Activated T-cell treated with anti-CD3 and anti-CD28 coated beads for 24 hours (primary cell): ENCODE results near the gene ZNF660.
A peak's percentile ranks its signal among the peaks of the same experiment; 100 is the strongest.
"Not testable (repeated sequence)": the region's sequence is repeated elsewhere in the genome, so short reads cannot be mapped to it uniquely, and the experiment has no call there.

Experiments
- DNase-seq: peaks from one replicate; pipeline ENCODE4 v3.0.0-alpha.2; 2020; ENCODE audit warnings: low read depth

Gene ZNF660

GRCh38 chr3:44584646-44585501 is at the start of gene ZNF660:
Gene ZNF660 (plus strand): TSS chr3:44584964. CDS start chr3:44594194, 9,230 bp downstream.
- no peak for DNase-seq

DNA sequence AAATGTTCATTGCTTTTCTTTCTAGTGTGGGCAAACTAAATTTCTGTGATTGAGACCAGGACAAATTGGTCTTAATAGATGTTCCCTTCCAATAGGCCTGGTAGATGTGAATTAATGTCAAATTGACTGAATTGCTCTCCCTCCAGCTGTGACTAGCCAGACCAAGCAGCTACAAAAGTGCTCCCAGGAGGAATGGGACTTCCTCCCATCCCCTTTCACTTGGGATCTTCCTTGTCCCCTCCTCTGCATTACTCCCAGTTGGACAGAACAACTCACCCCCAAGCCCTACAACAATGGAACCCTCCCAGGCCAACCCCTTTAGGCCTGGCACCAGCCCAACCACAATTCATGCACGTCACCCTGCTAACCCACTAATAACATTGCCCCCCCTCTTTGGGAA is 49.4 kb upstream of the ZNF660 start:
- DNase-seq: no peak

- DNase-seq: not testable (repeated sequence)
These were observed 40.0 kb upstream of the ZNF660 start for GRCh38 chr3:44544811-44545210.

DNA sequence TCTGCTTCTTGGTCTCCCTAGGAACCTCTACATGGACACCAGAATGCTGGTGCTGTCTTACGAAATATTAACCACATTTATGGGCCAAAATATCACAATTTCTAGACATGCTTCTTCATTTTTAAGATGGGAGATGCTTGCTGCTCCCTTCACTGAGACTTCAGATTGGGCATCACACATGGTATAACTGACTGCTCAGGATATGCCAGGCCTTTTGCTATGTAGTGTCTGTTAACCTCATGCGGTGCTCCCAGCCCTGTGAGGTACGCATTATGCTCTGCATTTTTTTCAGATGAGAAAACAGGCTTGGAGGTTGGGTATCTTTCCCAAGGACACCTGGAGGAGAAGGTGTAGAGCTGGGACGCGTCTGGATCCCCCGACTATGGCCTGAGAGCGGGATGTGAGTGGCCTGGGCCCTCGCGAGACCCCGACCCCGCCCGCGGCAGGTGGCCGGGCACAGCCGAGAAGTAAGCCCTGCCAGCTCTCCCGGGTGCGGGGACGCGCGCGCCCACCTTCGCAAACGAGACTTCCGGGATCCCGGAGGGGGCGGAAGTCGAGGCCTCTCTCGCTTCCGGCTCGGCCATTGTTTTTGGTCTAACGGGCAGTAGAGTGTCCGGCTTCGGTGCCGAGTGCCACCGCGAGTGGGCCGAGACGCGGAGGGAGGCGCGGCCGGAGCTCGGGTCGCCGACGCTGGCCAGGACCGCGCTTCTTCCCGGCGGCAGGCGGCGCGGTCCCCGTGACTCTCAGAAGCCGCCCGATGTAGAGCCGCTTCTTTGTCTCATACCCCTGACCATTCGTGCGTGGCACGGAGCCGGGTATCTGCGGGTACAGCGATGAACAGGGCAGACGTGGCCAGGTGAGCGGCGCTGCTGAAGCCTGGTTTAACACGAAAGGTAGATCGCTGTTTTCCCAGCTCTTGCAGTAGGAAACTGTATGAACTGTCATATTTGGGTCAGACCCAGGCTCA is 29.9 kb upstream of the ZNF660 start, which contains the start of gene ZKSCAN7:
TSS of gene ZKSCAN7 (plus strand) at position 568 of the 967 bp plus-strand sequence. CDS start 1,855 bp downstream, outside the sequence.
- DNase-seq: peak; percentile 36

DNA sequence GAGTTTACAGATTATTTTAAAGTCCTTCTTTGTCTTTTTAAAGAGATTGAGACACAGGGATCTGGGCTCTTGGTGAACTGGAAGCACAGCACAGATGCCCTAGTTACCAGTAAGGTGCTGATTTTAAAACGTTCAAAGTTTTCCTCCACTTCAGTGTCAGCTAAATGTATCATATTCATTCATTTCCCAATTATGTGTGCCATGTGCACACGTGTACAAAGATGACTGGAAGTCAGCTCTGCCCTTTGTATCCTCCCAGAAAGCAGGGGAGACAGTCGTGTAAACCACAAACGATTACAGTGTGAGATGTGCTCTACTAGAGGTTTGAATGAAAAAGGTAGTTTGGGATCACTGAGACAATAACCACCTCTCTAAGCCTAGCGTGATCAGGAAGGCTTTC is 29.0 kb upstream of the ZNF660 start:
- no peak for DNase-seq

DNA sequence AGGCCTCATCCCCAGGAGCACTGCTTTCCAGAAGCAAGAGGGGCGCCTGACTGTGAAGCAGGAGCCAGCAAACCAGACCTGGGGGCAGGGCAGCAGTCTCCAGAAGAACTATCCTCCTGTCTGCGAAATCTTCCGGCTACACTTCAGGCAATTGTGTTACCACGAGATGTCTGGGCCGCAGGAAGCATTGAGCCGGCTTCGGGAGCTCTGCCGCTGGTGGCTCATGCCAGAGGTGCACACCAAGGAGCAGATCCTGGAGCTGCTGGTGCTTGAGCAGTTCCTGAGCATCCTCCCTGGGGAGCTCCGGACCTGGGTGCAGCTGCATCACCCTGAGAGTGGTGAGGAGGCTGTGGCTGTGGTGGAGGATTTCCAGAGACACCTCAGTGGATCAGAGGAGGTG is 27.7 kb upstream of the ZNF660 start:
- no peak for DNase-seq

DNA sequence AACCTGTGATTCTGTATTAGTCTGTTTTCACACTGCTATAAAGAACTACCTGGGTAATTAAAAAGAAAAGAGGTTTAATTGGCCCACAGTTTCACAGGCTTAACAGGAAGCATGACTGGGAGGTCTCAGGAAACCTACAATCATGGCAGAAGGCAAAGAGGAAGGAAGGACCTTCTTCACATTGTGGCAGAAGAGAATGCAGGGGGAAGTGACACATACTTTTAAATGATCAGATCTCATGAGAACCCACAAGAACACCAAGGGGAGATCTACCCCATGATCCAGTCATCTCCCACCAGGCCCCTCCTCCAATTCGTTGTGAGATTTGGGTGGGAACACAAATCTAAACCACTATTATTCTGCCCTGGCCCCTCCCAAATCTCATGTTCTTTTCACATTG is 23.7 kb upstream of the ZNF660 start:
- no peak for DNase-seq

DNA sequence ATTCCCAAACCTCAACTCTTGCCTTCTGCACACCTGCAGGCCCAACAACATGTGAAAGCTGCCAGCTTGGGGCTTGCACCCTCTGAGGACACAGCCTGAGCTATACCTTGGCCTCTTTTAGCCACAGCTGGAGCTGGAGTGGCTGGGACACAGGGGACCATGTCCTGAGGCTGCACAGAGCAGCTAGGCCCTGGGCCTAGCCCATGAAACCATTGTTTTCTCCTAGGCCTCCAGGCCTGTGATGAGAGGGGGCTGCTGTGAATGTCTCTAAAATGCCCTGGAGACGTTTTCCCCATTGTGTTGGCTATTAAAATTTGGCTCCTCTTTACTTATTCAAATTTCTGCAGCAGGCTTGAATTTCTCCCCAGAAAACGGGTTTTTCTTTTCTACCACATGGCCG is 22.6 kb upstream of the ZNF660 start:
- no peak for DNase-seq

- DNase-seq: no peak
These were observed 16.2 kb upstream of the ZNF660 start for GRCh38 chr3:44568561-44568960.

GRCh38 chr3:44571024-44571423 is 13.7 kb upstream of the ZNF660 start:
- DNase-seq: no peak

- DNase-seq: no peak
These were observed 8.2 kb upstream of the ZNF660 start for GRCh38 chr3:44576613-44577012.

DNA sequence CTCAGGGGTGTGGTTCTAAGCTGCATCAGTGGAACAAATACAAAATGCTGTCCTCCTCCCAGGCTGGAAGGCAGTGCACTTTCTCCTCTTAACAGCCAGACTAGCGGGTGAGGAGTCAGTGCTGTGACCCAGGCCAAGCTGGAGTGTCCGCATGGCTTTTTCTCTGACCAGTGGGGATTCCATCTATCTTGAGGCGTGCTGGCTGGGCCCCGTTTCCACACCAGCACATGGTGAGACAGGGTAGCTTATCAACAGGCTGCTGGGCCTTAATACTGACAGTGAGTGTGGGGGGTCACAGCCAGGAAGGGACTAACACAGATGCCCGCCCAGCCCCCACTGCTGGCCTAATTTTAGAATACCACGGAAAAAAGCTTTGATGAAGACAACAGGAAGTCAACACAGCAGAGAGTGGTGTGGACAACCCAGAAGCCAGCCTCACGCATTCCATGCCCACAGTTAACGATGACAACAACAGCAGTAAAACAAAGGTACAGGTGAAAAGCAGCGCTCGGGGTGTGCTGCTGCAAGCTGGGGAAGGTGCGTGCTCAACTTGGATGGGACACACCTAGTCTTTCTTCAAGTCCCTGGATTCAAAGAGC is 7.3 kb upstream of the ZNF660 start:
- not testable (repeated sequence) for DNase-seq

DNA sequence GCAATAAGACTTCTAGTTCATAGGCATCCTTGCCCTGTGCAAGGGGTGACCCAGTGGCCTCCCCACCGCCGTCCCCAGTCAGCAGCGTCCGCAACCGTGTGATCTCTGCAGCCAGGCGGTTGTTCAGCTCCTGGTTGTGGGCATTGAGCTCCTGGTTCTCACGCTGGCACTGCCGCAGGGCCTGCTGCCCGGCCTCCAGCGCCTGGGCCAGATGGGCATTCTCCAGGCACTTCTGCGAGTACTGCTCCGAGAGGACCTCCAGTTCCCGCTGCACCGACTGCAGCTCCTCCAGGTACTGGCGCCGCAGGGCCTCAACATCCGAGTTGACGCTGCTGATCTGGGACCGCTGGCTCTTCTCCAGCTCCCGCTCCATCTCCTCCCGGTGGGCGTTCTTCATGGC is 6.4 kb upstream of the ZNF660 start:
- DNase-seq: not testable (repeated sequence)

GRCh38 chr3:44578924-44579515 is 5.7 kb upstream of the ZNF660 start:
- not testable (repeated sequence) for DNase-seq

- DNase-seq: not testable (repeated sequence)
These were observed 5.0 kb upstream of the ZNF660 start for GRCh38 chr3:44579749-44580148.

GRCh38 chr3:44580971-44581370 is 3.8 kb upstream of the ZNF660 start:
- not testable (repeated sequence) for DNase-seq

DNA sequence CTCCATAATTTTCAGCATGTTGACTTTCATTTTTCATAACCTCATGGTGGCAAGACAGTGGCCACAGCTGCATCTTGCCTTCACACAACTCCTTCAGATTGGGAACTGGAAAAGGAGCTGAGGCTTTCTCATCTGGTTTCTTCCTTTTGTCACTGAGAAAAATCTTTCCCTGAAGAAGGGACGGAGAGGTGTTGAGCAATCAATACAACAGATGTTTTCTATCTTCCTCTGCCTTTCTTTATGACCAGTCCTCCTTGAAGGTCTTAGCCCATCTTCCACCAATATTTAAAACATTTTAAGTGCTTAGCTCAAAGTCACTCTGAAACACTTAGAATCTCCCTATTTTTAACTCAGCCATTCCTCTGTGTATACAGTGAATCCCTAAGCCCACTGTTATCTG is 11.9 kb downstream of the ZNF660 start:
- DNase-seq: no peak

DNA sequence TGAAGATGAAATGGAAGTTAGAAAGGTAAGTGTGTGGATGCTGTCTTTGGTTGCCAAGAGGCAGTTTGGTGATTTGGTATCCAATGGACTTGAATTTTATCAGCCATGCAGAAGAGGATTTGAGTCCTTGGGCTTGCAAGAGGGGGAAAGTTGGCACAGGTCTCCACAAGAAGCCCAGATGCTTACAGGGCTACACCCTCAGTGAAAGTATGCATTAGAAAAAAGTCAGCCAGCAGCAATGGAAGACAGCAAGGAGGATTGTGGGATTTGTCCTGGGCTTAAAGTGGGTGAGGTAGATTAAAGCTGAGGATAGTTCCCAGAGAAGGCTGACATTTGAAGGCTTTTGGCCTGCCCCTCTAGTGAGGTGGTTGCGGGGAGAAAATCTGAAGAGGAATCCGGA is 17.0 kb downstream of the ZNF660 start:
- no peak for DNase-seq

DNA sequence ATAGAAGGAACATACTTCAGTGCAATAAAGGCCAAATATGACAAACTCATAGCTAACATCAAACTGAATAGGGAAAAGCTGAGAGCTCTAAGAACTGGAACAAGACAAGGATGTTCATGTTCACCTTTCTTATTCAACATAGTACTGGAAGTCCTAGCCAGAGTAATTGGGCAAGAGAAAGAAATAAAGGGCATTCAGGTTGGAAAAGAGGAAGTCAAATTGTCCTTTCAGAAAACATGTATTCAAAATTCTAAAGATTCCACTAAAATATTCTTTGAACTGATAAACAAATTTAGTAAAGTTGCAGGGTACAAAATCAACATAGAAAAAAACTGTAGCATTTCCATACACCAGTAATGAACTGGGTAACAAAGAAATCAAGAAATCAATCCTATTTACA is 27.9 kb downstream of the ZNF660 start:
- no peak for DNase-seq

- peak; percentile 60 for DNase-seq
These were observed 40.2 kb downstream of the ZNF660 start, which contains the start of gene ZNF197 for GRCh38 chr3:44624749-44625480. Gene ZNF197 (plus strand): TSS chr3:44625036. CDS start chr3:44629155, 4,119 bp downstream.

- DNase-seq: no peak
These were observed 44.0 kb downstream of the ZNF660 start for GRCh38 chr3:44628716-44629115.
